SK-N-SH (cell line): Measurements from ENCODE around the gene GON7. TPM values are rescaled to one million over a fixed set of nuclear protein-coding genes. Genes with fewer than 3 reads are reported as not detected.

Experiments
- CTCF ChIA-PET: fragments of 300-600, 350-600 bp; formaldehyde crosslinking; extraction: SDS; loops from one replicate; lab custom pipeline; 2021; lab: Yijun Ruan, JAX
- POLR2A ChIA-PET: fragments of 350-600 bp; sonication (Branson Sonifier 250); formaldehyde crosslinking; extraction: SDS; loops from one replicate; lab custom pipeline; 2020; ENCODE audit warnings: antibody characterized with exemption, inconsistent platforms; lab: Yijun Ruan, JAX
- DNase-seq: peaks from one replicate; pipeline ENCODE4 v3.0.0; 2012
- H2AFZ ChIP-seq: fragments of 200-600 bp; sonication (generic); 2 replicates; pipeline ENCODE4 v1.8.1; 2016; ENCODE audit warnings: antibody characterized with exemption, mild to moderate bottlenecking, low read depth
- H3F3A ChIP-seq: fragments of 200-600 bp; sonication (generic); replicated peaks from 2 replicates; pipeline ENCODE3; 2016; ENCODE audit warnings: antibody characterized with exemption, mild to moderate bottlenecking; ENCODE audit not compliant: insufficient read depth
- H3K27ac ChIP-seq, 2 experiments: fragments of 200-500 bp in 1 of 2; fragments of 200-600 bp in 1 of 2; sonication (Bioruptor generic) in 1 of 2; sonication (generic), shearing (Covaris generic) in 1 of 2; 2 replicates each; pipeline versions ENCODE4 v1.5.1 to v1.6.1; 2014 to 2016; ENCODE audit warnings: low read depth in 2 of 2, inconsistent platforms in 1 of 2, low read length in 1 of 2, mild to moderate bottlenecking in 1 of 2, mixed read lengths in 1 of 2
- H3K27me3 ChIP-seq: fragments of 200-600 bp; sonication (generic), shearing (Covaris generic); 2 replicates; pipeline ENCODE4 v1.6.1; 2016; ENCODE audit warnings: mixed run types; ENCODE audit not compliant: insufficient read depth
- H3K36me3 ChIP-seq, 2 experiments: fragments of 200-500 bp in 1 of 2; fragments of 200-600 bp in 1 of 2; sonication (Bioruptor generic) in 1 of 2; sonication (generic) in 1 of 2; replicated peaks in 1 of 2; 2 replicates each; pipeline versions ENCODE3 to v1.5.1; 2014 to 2016; ENCODE audit warnings: low read length in 1 of 2, mild to moderate bottlenecking in 1 of 2; ENCODE audit not compliant: insufficient read depth in 2 of 2, control insufficient read depth in 1 of 2
- H3K4me1 ChIP-seq, 2 experiments: fragments of 200-500 bp in 1 of 2; fragments of 200-600 bp in 1 of 2; sonication (Bioruptor generic) in 1 of 2; sonication (generic), shearing (Covaris generic) in 1 of 2; 2 replicates each; pipeline versions ENCODE4 v1.5.1 to v1.6.1; 2014 to 2016; ENCODE audit warnings: low read depth in 1 of 2, low read length in 1 of 2, mixed run types in 1 of 2; ENCODE audit not compliant: insufficient read depth in 2 of 2, control insufficient read depth in 1 of 2
- H3K4me2 ChIP-seq: fragments of 200-600 bp; sonication (generic), shearing (Covaris generic); 2 replicates; pipeline ENCODE4 v1.6.1; 2017; ENCODE audit warnings: mixed run types
- H3K4me3 ChIP-seq, 2 experiments: fragments of 200-500 bp in 1 of 2; fragments of 200-600 bp in 1 of 2; sonication (Bioruptor generic) in 1 of 2; sonication (generic), shearing (Covaris generic) in 1 of 2; 2 replicates each; pipeline versions ENCODE4 v1.5.1 to v1.8.1; 2014 to 2016; ENCODE audit warnings: low read depth in 2 of 2, inconsistent platforms in 1 of 2, low read length in 1 of 2, mild to moderate bottlenecking in 1 of 2, mixed read lengths in 1 of 2, moderate library complexity in 1 of 2
- H3K79me2 ChIP-seq: fragments of 200-600 bp; sonication (generic); 2 replicates; pipeline ENCODE4 v1.8.1; 2017; ENCODE audit warnings: mild to moderate bottlenecking; ENCODE audit not compliant: insufficient read depth
- H3K9ac ChIP-seq: fragments of 200-600 bp; sonication (generic); 2 replicates; pipeline ENCODE4 v1.6.1; 2017; ENCODE audit warnings: mixed run types
- H3K9me2 ChIP-seq: fragments of 200-600 bp; sonication (generic); 2 replicates; pipeline ENCODE4 v1.6.1; 2017; ENCODE audit warnings: mixed run types
- H3K9me3 ChIP-seq: fragments of 200-600 bp; sonication (generic); 2 replicates; pipeline ENCODE4 v1.6.1; 2017; ENCODE audit warnings: mixed run types, mild to moderate bottlenecking, moderate library complexity
- H4K20me1 ChIP-seq: fragments of 200-600 bp; sonication (generic); 2 replicates; pipeline ENCODE4 v1.6.1; 2017; ENCODE audit warnings: mild to moderate bottlenecking, mixed run types; ENCODE audit not compliant: insufficient read depth
- CHD2 ChIP-seq: fragments of 150-350 bp; IDR thresholded peaks from 2 replicates; pipeline ENCODE4 v1.6.1; 2018; ENCODE audit warnings: low read length; ENCODE audit not compliant: partially characterized antibody
- ELF1 ChIP-seq: IDR thresholded peaks from 2 replicates; pipeline ENCODE4 v1.4.0; 2012
- EP300 ChIP-seq, 2 experiments: IDR thresholded peaks; 2 replicates each; pipeline versions ENCODE4 v1.4.0 to v1.6.1; 2012; ENCODE audit warnings: borderline replicate concordance in 1 of 2, low read depth in 1 of 2, low read length in 1 of 2
- EZH2phosphoT487 ChIP-seq: fragments of 200-600 bp; sonication (generic); IDR thresholded peaks from 2 replicates; pipeline ENCODE4 v1.6.1; 2017; ENCODE audit warnings: low read depth, mixed run types, mild to moderate bottlenecking, antibody characterized with exemption, moderate library complexity, borderline replicate concordance
- FOXJ3 ChIP-seq: sonication (generic); formaldehyde crosslinking; IDR thresholded peaks from 2 replicates; pipeline ENCODE4 v1.5.1; 2020; ENCODE audit warnings: mild to moderate bottlenecking, missing genetic modification reagents
- GABPA ChIP-seq: IDR thresholded peaks from 2 replicates; pipeline ENCODE4 v1.4.0; 2012; ENCODE audit warnings: low read depth, mild to moderate bottlenecking
- JUND ChIP-seq: IDR thresholded peaks from 2 replicates; pipeline ENCODE4 v1.4.0; 2012
- MXI1 ChIP-seq: IDR thresholded peaks from 2 replicates; pipeline ENCODE4 v1.6.1; 2012; ENCODE audit warnings: mild to moderate bottlenecking, low read depth, low read length, improper control_type of control experiment
- NRF1 ChIP-seq: IDR thresholded peaks from 2 replicates; pipeline ENCODE4 v1.6.1; 2012; ENCODE audit warnings: low read depth, mild to moderate bottlenecking, low read length
- POLR2AphosphoS5 ChIP-seq: IDR thresholded peaks from 2 replicates; pipeline ENCODE4 v1.6.1; 2012; ENCODE audit warnings: low read depth, low read length
- RFX5 ChIP-seq: IDR thresholded peaks from 2 replicates; pipeline ENCODE4 v1.6.1; 2012; ENCODE audit warnings: mild to moderate bottlenecking, improper control_type of control experiment, low read length
- RXRA ChIP-seq: IDR thresholded peaks from 2 replicates; pipeline ENCODE4 v1.4.0; 2012; ENCODE audit warnings: low read depth, mild to moderate bottlenecking, borderline replicate concordance
- TAF1 ChIP-seq: IDR thresholded peaks from 2 replicates; pipeline ENCODE4 v1.6.1; 2012; ENCODE audit warnings: low read depth, mild to moderate bottlenecking, low read length, moderate library complexity, borderline replicate concordance
- WGBS: methylation state at CpG from one replicate; pipeline ENCODE4 v1.1.6; 2017; ENCODE audit warnings: low lambda C conversion rate; 5-methylcytosine and 5-hydroxymethylcytosine counted together
- polyA plus RNA-seq, 3 experiments: library from polyadenylated mRNA; depleted of rRNA; stranded (reverse); fragments of >200 nt; gene quantifications; 2 replicates each; pipeline ENCODE4 v1.2.3, GENCODE V29; 2012
- TF ChIP-seq, protein P1 (sequence below): fragments of 150-350 bp; IDR thresholded peaks from 2 replicates; pipeline ENCODE4 v1.6.1; 2016; ENCODE audit warnings: mild to moderate bottlenecking, low read depth, low read length
- TF ChIP-seq, protein P2 (sequence below): IDR thresholded peaks from 2 replicates; pipeline ENCODE4; 2012
- TF ChIP-seq, protein P3 (sequence below): IDR thresholded peaks from 2 replicates; pipeline ENCODE4 v1.6.1; 2012; ENCODE audit warnings: mild to moderate bottlenecking, low read depth, low read length, moderate library complexity
- TF ChIP-seq, protein P4 (sequence below): fragments of 150-350 bp; IDR thresholded peaks from 2 replicates; pipeline ENCODE4 v1.6.1; 2017; ENCODE audit warnings: antibody characterized with exemption, low read length, low read depth, borderline replicate concordance
- TF ChIP-seq, protein P5 (sequence below): IDR thresholded peaks from 2 replicates; pipeline ENCODE4 v1.4.0; 2012; ENCODE audit warnings: low read depth, borderline replicate concordance

GON7 gene
- polyA plus RNA-seq, 1 of the 3 experiments (the other 2 are of a cell fraction), result 14.8 TPM

DNA sequence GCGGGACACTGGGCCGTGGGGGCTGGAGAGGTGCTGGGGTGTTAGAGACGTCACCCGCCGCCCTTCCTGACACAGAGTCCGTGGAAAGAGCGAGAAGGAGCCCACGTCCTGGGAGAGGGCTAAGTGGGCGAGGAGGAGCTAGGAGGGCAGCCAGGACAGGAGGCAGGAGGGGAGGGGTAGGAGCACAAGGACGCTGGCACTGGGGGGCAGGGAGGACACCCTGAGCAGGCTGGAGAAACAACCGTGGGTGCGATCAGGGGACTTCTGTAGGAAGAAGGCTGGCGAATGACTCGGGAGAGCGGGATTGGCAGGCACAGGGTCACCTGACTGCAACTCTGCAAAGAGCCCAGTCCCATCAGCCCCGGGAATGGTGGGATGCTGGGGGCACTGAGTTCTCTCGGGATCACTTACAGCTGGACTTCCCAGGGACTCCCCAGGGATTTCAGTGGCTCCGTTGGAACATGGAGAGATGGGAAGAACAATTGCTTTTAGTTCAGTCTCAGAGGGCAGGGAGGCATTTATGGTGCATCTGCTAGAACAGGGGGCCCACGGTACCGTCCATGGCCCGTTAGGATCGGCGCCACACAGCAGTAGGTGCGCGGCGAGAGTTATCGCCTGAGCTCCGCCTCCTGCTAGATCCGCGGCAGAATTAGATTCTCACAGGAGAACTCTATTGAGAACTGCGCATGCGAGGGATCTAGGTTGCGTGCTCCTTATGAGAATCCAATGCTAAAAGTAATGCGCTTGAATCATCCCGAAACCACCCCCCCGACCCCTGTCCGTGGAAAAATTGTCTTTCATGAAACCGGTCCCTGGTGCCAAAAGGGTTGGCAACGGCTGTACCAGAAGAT lies 24.5 kb upstream of the GON7 start:
- WGBS, result 11% methylated on average over 38 of the region's 39 CpGs
- ChIA-PET POLR2A (interaction anchor here (0.9 to 1.6 kb wide), 3 partner anchors 25 to 306 kb away, joined by 3 to 4 read pairs (median 4); partner anchors contain the start of gene GON7), CTCF (interaction anchor here (0.9 to 2.7 kb wide), 8 partner anchors 10 to 305 kb away, joined by 3 to 12 read pairs (median 4); partner anchors contain the start of genes GON7 and UBR7)

More for the DNA sequence above, 24.5 kb upstream of the GON7 start:
- H3K9ac ChIP-seq, result peak overlapping the region; percentile 40
- H3K4me2 ChIP-seq, result peak overlapping the region; percentile 90
- peaks cover 0 to 12% of the 10 kb centered on the region in 2 experiments; a peak in 1 of 4 replicates for H3K4me1 ChIP-seq
- H3K36me3 ChIP-seq, result peaks cover 17 to 20% of the 10 kb centered on the region in 2 experiments
- peak overlapping the region; percentile 96 for H2AFZ ChIP-seq
- H3K79me2 ChIP-seq, result no peaks in the 10 kb centered on the region
- no peaks in the 10 kb centered on the region for H3F3A ChIP-seq
- no peaks in the 10 kb centered on the region for H4K20me1 ChIP-seq
- no peaks in the 10 kb centered on the region for H3K9me2 ChIP-seq
- H3K9me3 ChIP-seq, result no peaks in the 10 kb centered on the region
- TF ChIP-seq, protein P1, sequence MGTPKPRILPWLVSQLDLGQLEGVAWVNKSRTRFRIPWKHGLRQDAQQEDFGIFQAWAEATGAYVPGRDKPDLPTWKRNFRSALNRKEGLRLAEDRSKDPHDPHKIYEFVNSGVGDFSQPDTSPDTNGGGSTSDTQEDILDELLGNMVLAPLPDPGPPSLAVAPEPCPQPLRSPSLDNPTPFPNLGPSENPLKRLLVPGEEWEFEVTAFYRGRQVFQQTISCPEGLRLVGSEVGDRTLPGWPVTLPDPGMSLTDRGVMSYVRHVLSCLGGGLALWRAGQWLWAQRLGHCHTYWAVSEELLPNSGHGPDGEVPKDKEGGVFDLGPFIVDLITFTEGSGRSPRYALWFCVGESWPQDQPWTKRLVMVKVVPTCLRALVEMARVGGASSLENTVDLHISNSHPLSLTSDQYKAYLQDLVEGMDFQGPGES, result no peak
- TF ChIP-seq TAF1 (peak; percentile 52; the same call in 1 of the 2 replicates), RXRA (no peak), EP300 (IDR thresholded peaks at IDR 0.05; ENCODE audit: borderline replicate concordance in 1 of 2, low read depth in 1 of 2, low read length in 1 of 2) (no peak), JUND (no peak), ELF1 (no peak), NRF1 (peak; percentile 62), CHD2 (peak; percentile 49), RFX5 (no peak), EZH2phosphoT487 (no peak), FOXJ3 (no peak), GABPA (no peak), MXI1 (peak; percentile 47; the same call in 1 of the 2 replicates), POLR2AphosphoS5 (peak; percentile 66)
- TF ChIP-seq, protein P2, sequence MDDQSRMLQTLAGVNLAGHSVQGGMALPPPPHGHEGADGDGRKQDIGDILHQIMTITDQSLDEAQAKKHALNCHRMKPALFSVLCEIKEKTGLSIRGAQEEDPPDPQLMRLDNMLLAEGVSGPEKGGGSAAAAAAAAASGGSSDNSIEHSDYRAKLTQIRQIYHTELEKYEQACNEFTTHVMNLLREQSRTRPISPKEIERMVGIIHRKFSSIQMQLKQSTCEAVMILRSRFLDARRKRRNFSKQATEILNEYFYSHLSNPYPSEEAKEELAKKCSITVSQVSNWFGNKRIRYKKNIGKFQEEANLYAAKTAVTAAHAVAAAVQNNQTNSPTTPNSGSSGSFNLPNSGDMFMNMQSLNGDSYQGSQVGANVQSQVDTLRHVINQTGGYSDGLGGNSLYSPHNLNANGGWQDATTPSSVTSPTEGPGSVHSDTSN, result no peak
- TF ChIP-seq, protein P3, sequence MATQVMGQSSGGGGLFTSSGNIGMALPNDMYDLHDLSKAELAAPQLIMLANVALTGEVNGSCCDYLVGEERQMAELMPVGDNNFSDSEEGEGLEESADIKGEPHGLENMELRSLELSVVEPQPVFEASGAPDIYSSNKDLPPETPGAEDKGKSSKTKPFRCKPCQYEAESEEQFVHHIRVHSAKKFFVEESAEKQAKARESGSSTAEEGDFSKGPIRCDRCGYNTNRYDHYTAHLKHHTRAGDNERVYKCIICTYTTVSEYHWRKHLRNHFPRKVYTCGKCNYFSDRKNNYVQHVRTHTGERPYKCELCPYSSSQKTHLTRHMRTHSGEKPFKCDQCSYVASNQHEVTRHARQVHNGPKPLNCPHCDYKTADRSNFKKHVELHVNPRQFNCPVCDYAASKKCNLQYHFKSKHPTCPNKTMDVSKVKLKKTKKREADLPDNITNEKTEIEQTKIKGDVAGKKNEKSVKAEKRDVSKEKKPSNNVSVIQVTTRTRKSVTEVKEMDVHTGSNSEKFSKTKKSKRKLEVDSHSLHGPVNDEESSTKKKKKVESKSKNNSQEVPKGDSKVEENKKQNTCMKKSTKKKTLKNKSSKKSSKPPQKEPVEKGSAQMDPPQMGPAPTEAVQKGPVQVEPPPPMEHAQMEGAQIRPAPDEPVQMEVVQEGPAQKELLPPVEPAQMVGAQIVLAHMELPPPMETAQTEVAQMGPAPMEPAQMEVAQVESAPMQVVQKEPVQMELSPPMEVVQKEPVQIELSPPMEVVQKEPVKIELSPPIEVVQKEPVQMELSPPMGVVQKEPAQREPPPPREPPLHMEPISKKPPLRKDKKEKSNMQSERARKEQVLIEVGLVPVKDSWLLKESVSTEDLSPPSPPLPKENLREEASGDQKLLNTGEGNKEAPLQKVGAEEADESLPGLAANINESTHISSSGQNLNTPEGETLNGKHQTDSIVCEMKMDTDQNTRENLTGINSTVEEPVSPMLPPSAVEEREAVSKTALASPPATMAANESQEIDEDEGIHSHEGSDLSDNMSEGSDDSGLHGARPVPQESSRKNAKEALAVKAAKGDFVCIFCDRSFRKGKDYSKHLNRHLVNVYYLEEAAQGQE, result no peak
- TF ChIP-seq, protein P4, sequence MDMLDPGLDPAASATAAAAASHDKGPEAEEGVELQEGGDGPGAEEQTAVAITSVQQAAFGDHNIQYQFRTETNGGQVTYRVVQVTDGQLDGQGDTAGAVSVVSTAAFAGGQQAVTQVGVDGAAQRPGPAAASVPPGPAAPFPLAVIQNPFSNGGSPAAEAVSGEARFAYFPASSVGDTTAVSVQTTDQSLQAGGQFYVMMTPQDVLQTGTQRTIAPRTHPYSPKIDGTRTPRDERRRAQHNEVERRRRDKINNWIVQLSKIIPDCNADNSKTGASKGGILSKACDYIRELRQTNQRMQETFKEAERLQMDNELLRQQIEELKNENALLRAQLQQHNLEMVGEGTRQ, result peak; percentile 58; the same call in 1 of the 2 replicates
- TF ChIP-seq, protein P5, sequence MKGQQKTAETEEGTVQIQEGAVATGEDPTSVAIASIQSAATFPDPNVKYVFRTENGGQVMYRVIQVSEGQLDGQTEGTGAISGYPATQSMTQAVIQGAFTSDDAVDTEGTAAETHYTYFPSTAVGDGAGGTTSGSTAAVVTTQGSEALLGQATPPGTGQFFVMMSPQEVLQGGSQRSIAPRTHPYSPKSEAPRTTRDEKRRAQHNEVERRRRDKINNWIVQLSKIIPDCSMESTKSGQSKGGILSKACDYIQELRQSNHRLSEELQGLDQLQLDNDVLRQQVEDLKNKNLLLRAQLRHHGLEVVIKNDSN, result peak; percentile 88
- H3K27me3 ChIP-seq, result no peaks in the 10 kb centered on the region
- H3K27ac ChIP-seq, result peak overlapping the region; percentile 49 to 79
- peak; percentile 95 for DNase-seq
- H3K4me3 ChIP-seq, result peak overlapping the region; percentile 57 to 72
